Mucosa of descending colon (tissue), 3 donors: Measurements from ENCODE around the gene CAPN11. TPM values are rescaled to one million over a fixed set of nuclear protein-coding genes. Genes with fewer than 3 reads are reported as not detected.

ENCODE experiments used
- ATAC-seq: fragments of 200-7000 bp; cut with Tn5 transposase; one replicate; pipeline ENCODE4 v1.9.1; 2020; ENCODE audit warnings: mild to moderate bottlenecking, moderate library complexity
- DNase-seq, 3 donors: peaks; one replicate each; pipeline ENCODE4 v3.0.0-alpha.2; 2020
- H3K36me3 ChIP-seq: fragments of 200-600 bp; one replicate; pipeline ENCODE4 v1.8.0; 2021; ENCODE audit warnings: low read depth, mild to moderate bottlenecking
- H3K4me1 ChIP-seq: fragments of 200-600 bp; one replicate; pipeline ENCODE4 v1.8.0; 2021; ENCODE audit warnings: low read depth, mild to moderate bottlenecking
- H3K4me3 ChIP-seq: fragments of 200-600 bp; one replicate; pipeline ENCODE4 v1.8.0; 2021; ENCODE audit warnings: mild to moderate bottlenecking
- H3K9me3 ChIP-seq: fragments of 200-600 bp; one replicate; pipeline ENCODE4 v1.8.0; 2021; ENCODE audit warnings: mild to moderate bottlenecking
- CTCF ChIP-seq: fragments of 200-600 bp; IDR thresholded peaks from one replicate; pipeline ENCODE4 v1.8.0; 2022; ENCODE audit warnings: antibody characterized with exemption, mild to moderate bottlenecking
- intact Hi-C, 2 donors: fragments of 100-400 bp; cut with DNase I in 1 of 2; cut with micrococcal nuclease in 1 of 2; formaldehyde crosslinking; loops; one replicate each; pipeline versions ENCODE4 v1.11.0 to v1.11.1; 2022; cut with DNase I, micrococcal nuclease
- total RNA-seq, 3 donors: library from RNA; stranded (reverse); fragmentation: NEBNext Ultra II Directional in 2 of 3; extraction: Animal tissue kit (Norgen Biotek cat#: 25700) in 2 of 3; gene quantifications; one replicate each; pipeline versions ENCODE4 v1.2.1 to v1.2.4, GENCODE V29; 2021 to 2023
- donor health status: DM: no; HTN: no; CAD: no; lungs with moderate emphysema.
- donor health status: DM: no; HTN: no; CAD: no.
- donor health status: DM: no; HTN: yes; CAD: no.

The CAPN11 gene
- total RNA-seq, 3 donors from 2014 or later: 0.35 to 1.2 (median 1.1) TPM

- Histone ChIP-seq H3K4me1 (peaks cover 27% of the 10 kb centered on the region), H3K4me3 (no peak overlapping the region), H3K36me3 (no peaks in the 10 kb centered on the region), H3K9me3 (no peaks in the 10 kb centered on the region)
- intact Hi-C loops: no loop called here
- DNase-seq (peak in 1 of 3 donors; percentile 29), ATAC-seq (no peak)
- TF ChIP-seq CTCF: no peak
These were observed 24.5 kb upstream of the CAPN11 start for GRCh38 chr6:44133981-44134711.

GRCh38 chr6:44135173-44135758, 23.4 kb upstream of the CAPN11 start:
- DNase-seq: no peak
- Histone ChIP-seq H3K9me3 (no peaks in the 10 kb centered on the region), H3K4me3 (no peak overlapping the region), H3K4me1 (peaks cover 27% of the 10 kb centered on the region), H3K36me3 (no peaks in the 10 kb centered on the region)
- TF ChIP-seq CTCF: no peak
- intact Hi-C loops: no loop called here
- ATAC-seq: no peak

GRCh38 chr6:44135875-44136274, 22.7 kb upstream of the CAPN11 start:
- no peak for TF ChIP-seq CTCF
- DNase-seq (no peak), ATAC-seq (no peak)
- Histone ChIP-seq H3K4me1 (peaks cover 27% of the 10 kb centered on the region), H3K9me3 (no peaks in the 10 kb centered on the region), H3K36me3 (no peaks in the 10 kb centered on the region), H3K4me3 (no peak overlapping the region)
- intact Hi-C loops: no loop called here

GRCh38 chr6:44138717-44139350, 19.8 kb upstream of the CAPN11 start:
- Histone ChIP-seq H3K4me1 (peaks cover 5% of the 10 kb centered on the region), H3K36me3 (no peaks in the 10 kb centered on the region), H3K9me3 (no peaks in the 10 kb centered on the region), H3K4me3 (no peak overlapping the region)
- intact Hi-C loops: no loop called here
- TF ChIP-seq CTCF: no peak
- no peak for DNase-seq
- ATAC-seq: no peak

GRCh38 chr6:44139351-44139743, 19.3 kb upstream of the CAPN11 start:
- intact Hi-C loops: no loop called here
- Histone ChIP-seq H3K4me3 (no peak overlapping the region), H3K9me3 (no peaks in the 10 kb centered on the region), H3K36me3 (no peaks in the 10 kb centered on the region), H3K4me1 (peaks cover under 1% of the 10 kb centered on the region)
- ATAC-seq: no peak
- no peak for DNase-seq
- no peak for TF ChIP-seq CTCF
